Gastroesophageal sphincter (tissue), 4 donors: Measurements from ENCODE around the gene CCDC200. TPM values are rescaled to one million over a fixed set of nuclear protein-coding genes. Genes with fewer than 3 reads are reported as not detected.
"Not testable (repeated sequence)": the region's sequence is repeated elsewhere in the genome, so short reads cannot be mapped to it uniquely, and the experiment has no call there.

Experiments
- ATAC-seq: fragments of 150-250 bp; one replicate; pipeline ENCODE4 v1.9.1; 2016; ENCODE audit warnings: mild to moderate bottlenecking, moderate library complexity
- H3K27ac ChIP-seq, 4 donors: fragments of 200-600 bp; sonication (generic) in 3 of 4; 1 replicate in 3 of 4; 2 replicates in 1 of 4; pipeline ENCODE4 v1.5.1; 2016 to 2019
- H3K27me3 ChIP-seq: fragments of 200-600 bp; sonication (generic); one replicate; pipeline ENCODE4 v1.5.1; 2019
- H3K36me3 ChIP-seq, 2 donors: fragments of 200-600 bp; sonication (generic); one replicate each; pipeline ENCODE4 v1.5.1; 2019; ENCODE audit warnings: control low read depth in 1 of 2
- H3K4me1 ChIP-seq, 3 donors: fragments of 200-600 bp; sonication (generic); 1 replicate in 2 of 3; 2 replicates in 1 of 3; pipeline ENCODE4 v1.5.1; 2016 to 2019; ENCODE audit warnings: control low read depth in 2 of 3
- H3K4me3 ChIP-seq, 2 donors: fragments of 200-600 bp; sonication (generic); one replicate each; pipeline ENCODE4 v1.5.1; 2019; ENCODE audit warnings: mild to moderate bottlenecking in 1 of 2, moderate library complexity in 1 of 2
- H3K9me3 ChIP-seq, 3 donors: fragments of 200-600 bp; sonication (generic); one replicate each; pipeline ENCODE4 v1.5.1; 2017 to 2019; ENCODE audit warnings: control low read depth in 2 of 3
- CTCF ChIP-seq, 4 experiments: fragments of 200-600 bp in 2 of 4; fragments of 450-650 bp in 2 of 4; sonication (generic) in 1 of 4; IDR thresholded peaks; one replicate each; pipeline ENCODE4 v1.5.1; 2017 to 2019; ENCODE audit warnings: antibody characterized with exemption in 4 of 4, mild to moderate bottlenecking in 2 of 4, moderate library complexity in 2 of 4
- EP300 ChIP-seq: sonication (generic); formaldehyde crosslinking; IDR thresholded peaks from one replicate; pipeline ENCODE4 v1.6.1; 2017; ENCODE audit warnings: antibody characterized with exemption, mild to moderate bottlenecking
- POLR2A ChIP-seq, 2 donors: fragments of 450-650 bp; IDR thresholded peaks; one replicate each; pipeline ENCODE4 v1.6.1; 2017; ENCODE audit warnings: antibody characterized with exemption in 2 of 2, mild to moderate bottlenecking in 2 of 2, moderate library complexity in 1 of 2
- POLR2AphosphoS5 ChIP-seq: sonication (generic); formaldehyde crosslinking; IDR thresholded peaks from one replicate; pipeline ENCODE4 v1.6.1; 2017; ENCODE audit warnings: antibody characterized with exemption
- WGBS, 2 donors: methylation state at CpG; one replicate each; pipeline ENCODE4 v1.1.5; 2018; ENCODE audit warnings: low coverage in 1 of 2; 5-methylcytosine and 5-hydroxymethylcytosine counted together
- total RNA-seq, 4 donors: library from RNA; depleted of rRNA; stranded (reverse); fragments of >200 nt; gene quantifications; one replicate each; pipeline ENCODE4 v1.1.0, GENCODE V29; 2016

The CCDC200 gene
- total RNA-seq, 4 donors from 2014 or later, result not detected

- H3K9me3 ChIP-seq, result no peaks in the 10 kb centered on the region
- ATAC-seq, result no peak
- TF ChIP-seq POLR2AphosphoS5, result no peak
- TF ChIP-seq POLR2A (IDR thresholded peaks at IDR 0.05), result no peak
- no peak for TF ChIP-seq CTCF (IDR thresholded peaks at IDR 0.05)
- TF ChIP-seq EP300, result no peak
- 73 to 94% methylated on average over 3 of the region's 3 CpGs for WGBS, 2 donors
- H3K36me3 ChIP-seq, result peaks cover 0 to 51% of the 10 kb centered on the region in 2 donors
- peaks cover 0 to 28% (median 0%) of the 10 kb centered on the region in 3 donors for H3K4me1 ChIP-seq
- no peaks in the 10 kb centered on the region for H3K27me3 ChIP-seq
- H3K4me3 ChIP-seq, result no peak overlapping the region
- H3K27ac ChIP-seq, result peak overlapping the region in 2 of 4 donors; percentile 81 to 84
Observed at GRCh38 chr17:43210576-43210975, 17.8 kb downstream of the CCDC200 start.

GRCh38 chr17:43203013-43203412, 25.4 kb downstream of the CCDC200 start:
- H3K27me3 ChIP-seq, H3K4me3 ChIP-seq, ATAC-seq, H3K4me1 ChIP-seq, H3K27ac ChIP-seq, H3K9me3 ChIP-seq: not testable (repeated sequence)
- H3K36me3 ChIP-seq, result peaks cover 4 to 98% of the 10 kb centered on the region in 2 donors
- WGBS, 2 donors, result 98 to 100% methylated on average over 2 to 3 of the region's 3 CpGs

- Histone ChIP-seq H3K27me3 (no peaks in the 10 kb centered on the region), H3K4me3 (no peak overlapping the region), H3K4me1 (no peaks in the 10 kb centered on the region), H3K27ac (no peak overlapping the region), H3K36me3 (peaks cover 16 to 100% of the 10 kb centered on the region in 2 donors), H3K9me3 (no peaks in the 10 kb centered on the region)
- no peak for ATAC-seq
- no peak for TF ChIP-seq POLR2AphosphoS5
- TF ChIP-seq CTCF (IDR thresholded peaks at IDR 0.05), result no peak
- no peak for TF ChIP-seq POLR2A (IDR thresholded peaks at IDR 0.05)
- no peak for TF ChIP-seq EP300
- 93% methylated on average over 3 of the region's 4 CpGs; no CpG with 5 or more reads in 1 of the 2 donors for WGBS, 2 donors
Observed at GRCh38 chr17:43200127-43200526, 28.3 kb downstream of the CCDC200 start.

GRCh38 chr17:43199633-43200032, 28.8 kb downstream of the CCDC200 start:
- H3K9me3 ChIP-seq, result no peaks in the 10 kb centered on the region
- no peak overlapping the region for H3K27ac ChIP-seq
- ATAC-seq, result no peak
- no peaks in the 10 kb centered on the region for H3K27me3 ChIP-seq
- peaks cover 21 to 100% of the 10 kb centered on the region in 2 donors for H3K36me3 ChIP-seq
- TF ChIP-seq EP300, result no peak
- TF ChIP-seq CTCF (IDR thresholded peaks at IDR 0.05), result no peak
- no peak for TF ChIP-seq POLR2AphosphoS5
- no peak for TF ChIP-seq POLR2A (IDR thresholded peaks at IDR 0.05)
- 86 to 88% methylated on average over 2 of the region's 2 CpGs for WGBS, 2 donors
- H3K4me1 ChIP-seq, result no peaks in the 10 kb centered on the region
- no peak overlapping the region for H3K4me3 ChIP-seq

- Histone ChIP-seq H3K27me3 (no peaks in the 10 kb centered on the region), H3K9me3 (no peaks in the 10 kb centered on the region), H3K4me1 (no peaks in the 10 kb centered on the region), H3K27ac (no peak overlapping the region), H3K4me3 (no peak overlapping the region), H3K36me3 (peaks cover 51 to 100% of the 10 kb centered on the region in 2 donors)
- 78 to 80% methylated on average over 1 to 5 of the region's 5 CpGs for WGBS, 2 donors
- TF ChIP-seq POLR2A (IDR thresholded peaks at IDR 0.05), result no peak
- no peak for TF ChIP-seq EP300
- TF ChIP-seq CTCF (IDR thresholded peaks at IDR 0.05), result no peak
- no peak for TF ChIP-seq POLR2AphosphoS5
- ATAC-seq, result no peak
Observed at GRCh38 chr17:43193251-43193650, 35.2 kb downstream of the CCDC200 start.

- not testable (repeated sequence) for ATAC-seq, H3K9me3 ChIP-seq, H3K27me3 ChIP-seq, H3K27ac ChIP-seq, H3K4me3 ChIP-seq, H3K4me1 ChIP-seq
- WGBS, 2 donors, result 89 to 100% methylated on average over 1 to 4 of the region's 5 CpGs
- H3K36me3 ChIP-seq, result peaks cover 21 to 100% of the 10 kb centered on the region in 2 donors
Observed at GRCh38 chr17:43186656-43187055, 41.8 kb downstream of the CCDC200 start.
